Adrenal gland (tissue), 12 donors: ENCODE results near the gene SCN4A. TPM values are rescaled to one million over a fixed set of nuclear protein-coding genes. Genes with fewer than 3 reads are reported as not detected.

Experiments used
- DNase-seq, 7 donors: peaks; one replicate each; pipeline ENCODE4 v3.0.0-alpha.2; 2019 to 2020
- H3K27ac ChIP-seq, 5 donors: fragments of 200-600 bp; sonication (generic) in 4 of 5; 1 replicate in 3 of 5; 2 replicates in 2 of 5; pipeline versions ENCODE4 v1.5.1 to v1.8.0; 2016 to 2020; ENCODE audit warnings: mild to moderate bottlenecking in 1 of 5
- H3K27me3 ChIP-seq: fragments of 200-600 bp; 2 replicates; pipeline ENCODE4 v1.8.0; 2021
- H3K36me3 ChIP-seq, 2 donors: fragments of 200-600 bp; replicated peaks in 1 of 2; 1 replicate in 1 of 2; 2 replicates in 1 of 2; pipeline versions ENCODE4 v1.5.1 to v1.8.0; 2018 to 2022
- H3K4me1 ChIP-seq, 2 donors: fragments of 200-600 bp; replicated peaks in 1 of 2; 1 replicate in 1 of 2; 2 replicates in 1 of 2; pipeline versions ENCODE4 v1.5.1 to v1.8.0; 2018 to 2021
- H3K4me3 ChIP-seq, 4 donors: fragments of 200-600 bp; sonication (generic) in 3 of 4; one replicate each; pipeline ENCODE4 v1.5.1; 2016 to 2018
- H3K9me3 ChIP-seq, 3 donors: fragments of 200-600 bp; sonication (generic) in 1 of 3; replicated peaks in 1 of 3; 1 replicate in 2 of 3; 2 replicates in 1 of 3; pipeline versions ENCODE4 v1.5.1 to v1.8.0; 2016 to 2021
- CTCF ChIP-seq, 6 experiments: fragments of 450-650 bp in 4 of 6; fragments of 200-600 bp in 2 of 6; sonication (generic) in 1 of 6; IDR thresholded peaks; 1 replicate in 5 of 6; 2 replicates in 1 of 6; pipeline versions ENCODE4 v1.5.1 to v1.8.0; 2016 to 2021; ENCODE audit warnings: antibody characterized with exemption in 6 of 6, mild to moderate bottlenecking in 2 of 6, moderate library complexity in 1 of 6
- POLR2A ChIP-seq, 2 donors: fragments of 450-650 bp; IDR thresholded peaks; one replicate each; pipeline ENCODE4 v1.6.1; 2017; ENCODE audit warnings: antibody characterized with exemption in 2 of 2, mild to moderate bottlenecking in 2 of 2, moderate library complexity in 1 of 2
- WGBS, 4 donors: extraction: QIAGEN DNeasy Blood & Tissue Kit in 2 of 4; methylation state at CpG; one replicate each; pipeline versions ENCODE4 v1.1.5 to v1.1.7; 2013 to 2017; 5-methylcytosine and 5-hydroxymethylcytosine counted together
- intact Hi-C, 2 donors: fragments of 100-400 bp; cut with DNase I; formaldehyde crosslinking; loops; one replicate each; pipeline versions ENCODE4 v1.14.1 to v1.15.0; 2022 to 2023
- polyA plus RNA-seq, 3 donors: library from polyadenylated mRNA; stranded (reverse); fragments of 200-250 nt in 2 of 3; fragments of 350-450 nt in 1 of 3; fragmentation: Illumina TruSeq in 1 of 3; extraction: RNeasy Lipid Tissue Mini Kit (QIAGEN cat#74804) in 1 of 3; gene quantifications; one replicate each; pipeline ENCODE4 v1.2.3, GENCODE V29; 2013 to 2014
- total RNA-seq, 9 donors: library from RNA; depleted of rRNA in 4 of 9; stranded (reverse); fragments of >200 nt in 4 of 9; fragments of 120-200 nt in 1 of 9; fragmentation: NEBNext Ultra II Directional in 1 of 9; extraction: Animal tissue kit (Norgen Biotek cat#: 25700) in 1 of 9; gene quantifications; one replicate each; pipeline versions ENCODE4 v1.1.0 to v1.2.4, GENCODE V29; 2013 to 2023
- donor health status: healthy with polysubstance abuse.
- donor health status: Bipolar disorder and iron deficiency.
- donor health status: DM: yes; HTN: yes; CAD: no.
- donor health status: DM: no; HTN: no; CAD: no.
- donor health status: DM: no; HTN: no; CAD: no.
- donor health status: DM: yes; HTN: yes; CAD: no.

The SCN4A gene
- total and polyA plus RNA-seq, 12 donors, result 0.30 to 4.2 (median 1.5) TPM

GRCh38 chr17:63955232-63955631 lies 17.5 kb downstream of the SCN4A start:
- Histone ChIP-seq H3K4me3 (no peak overlapping the region), H3K27ac (no peak overlapping the region), H3K27me3 (no peaks in the 10 kb centered on the region), H3K9me3 (no peaks in the 10 kb centered on the region), H3K4me1 (peaks cover 0 to 5% of the 10 kb centered on the region in 2 donors), H3K36me3 (no peaks in the 10 kb centered on the region)
- WGBS, 4 donors, result 83 to 86% (median 86%) methylated on average over 11 of the region's 11 CpGs
- intact Hi-C loops, result no loop called here
- DNase-seq, result no peak
- TF ChIP-seq CTCF (IDR thresholded peaks at IDR 0.05) (no peak), POLR2A (IDR thresholded peaks at IDR 0.05) (no peak)

GRCh38 chr17:63954402-63955063 lies 18.2 kb downstream of the SCN4A start:
- H3K4me3 ChIP-seq, result no peak overlapping the region
- no peak for DNase-seq
- intact Hi-C loops, result no loop called here
- no peaks in the 10 kb centered on the region for H3K27me3 ChIP-seq
- peaks cover 0 to 5% of the 10 kb centered on the region in 2 donors for H3K4me1 ChIP-seq
- 61 to 74% (median 64%) methylated on average over 9 to 11 of the region's 11 CpGs for WGBS, 4 donors
- no peaks in the 10 kb centered on the region for H3K36me3 ChIP-seq
- no peaks in the 10 kb centered on the region for H3K9me3 ChIP-seq
- no peak overlapping the region for H3K27ac ChIP-seq
- no peak for TF ChIP-seq CTCF (IDR thresholded peaks at IDR 0.05)

GRCh38 chr17:63950940-63951907 lies 21.5 kb downstream of the SCN4A start:
- Histone ChIP-seq H3K9me3 (no peaks in the 10 kb centered on the region), H3K27ac (no peak overlapping the region), H3K36me3 (no peaks in the 10 kb centered on the region), H3K4me3 (no peak overlapping the region), H3K4me1 (peaks cover 0 to 2% of the 10 kb centered on the region in 2 donors), H3K27me3 (no peaks in the 10 kb centered on the region)
- TF ChIP-seq POLR2A (IDR thresholded peaks at IDR 0.05) (no peak), CTCF (IDR thresholded peaks at IDR 0.05) (no peak)
- WGBS, 4 donors, result 83 to 91% (median 88%) methylated on average over 16 to 29 of the region's 29 CpGs
- intact Hi-C loops, result no loop called here
- DNase-seq, result no peak

- WGBS, 4 donors, result 57 to 83% (median 74%) methylated on average over 12 to 18 of the region's 18 CpGs
- TF ChIP-seq POLR2A (IDR thresholded peaks at IDR 0.05) (no peak), CTCF (IDR thresholded peaks at IDR 0.05) (no peak)
- intact Hi-C loops, result no loop called here
These were observed 23.0 kb downstream of the SCN4A start for GRCh38 chr17:63949576-63950250.

More at GRCh38 chr17:63949576-63950250, 23.0 kb downstream of the SCN4A start:
- Histone ChIP-seq H3K9me3 (no peaks in the 10 kb centered on the region), H3K4me1 (no peaks in the 10 kb centered on the region), H3K36me3 (no peaks in the 10 kb centered on the region), H3K4me3 (no peak overlapping the region), H3K27me3 (no peaks in the 10 kb centered on the region), H3K27ac (no peak overlapping the region)
- DNase-seq, result no peak
